Measurements from ENCODE around the gene ADAMTSL1.

Gene ADAMTSL1

DNA sequence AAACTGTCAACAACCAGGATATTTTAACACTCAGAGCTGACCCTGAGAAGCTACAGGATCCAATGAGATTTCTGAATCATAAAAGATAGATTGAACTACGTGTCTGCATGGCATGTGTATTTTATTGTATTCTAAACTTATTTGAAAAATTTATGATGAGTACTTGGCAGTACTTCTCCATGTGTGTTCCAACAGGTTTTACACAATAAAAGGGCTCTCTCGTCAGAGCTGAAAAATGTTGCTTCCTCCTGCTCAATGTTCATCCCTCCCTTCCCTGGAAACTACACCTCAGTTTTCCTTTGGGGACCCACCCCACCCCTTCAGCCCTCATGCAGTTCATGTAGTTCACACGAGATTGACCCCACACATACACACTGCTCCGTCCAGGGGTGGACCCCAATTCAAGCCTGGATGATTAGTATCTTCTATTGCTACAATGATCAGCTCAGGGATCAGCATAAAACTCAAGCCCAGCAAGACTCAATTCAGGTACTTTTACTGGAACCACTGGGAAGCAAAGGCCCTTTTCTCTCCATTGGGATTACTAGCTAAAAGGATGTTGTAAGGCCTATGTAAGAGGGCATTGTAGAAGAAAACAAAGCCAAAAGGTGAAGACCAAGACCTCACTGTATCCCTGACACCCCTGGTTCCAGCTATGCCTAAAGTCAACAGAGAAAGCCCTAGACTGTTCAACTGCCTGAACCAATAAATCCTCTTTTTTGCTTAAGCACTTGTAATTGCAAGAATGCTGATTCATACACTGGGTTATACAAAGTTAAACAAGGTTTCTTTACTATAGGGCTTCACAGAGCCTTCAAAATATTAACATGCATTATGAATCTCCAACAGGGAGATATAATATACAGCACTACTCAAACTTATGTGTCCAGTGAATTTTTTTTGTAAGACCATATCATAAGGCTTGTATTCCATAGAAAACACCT lies 446.5 kb downstream of the ADAMTSL1 start:
- in situ Hi-C loops (cut with MboI; ENCODE audit: low pct_unique_long_range_greater_than_20kb, low sequenced_read_pairs, unreplicated experiment) = no loop called here
- no peak for DNase-seq (ENCODE audit: low spot score)

DNA sequence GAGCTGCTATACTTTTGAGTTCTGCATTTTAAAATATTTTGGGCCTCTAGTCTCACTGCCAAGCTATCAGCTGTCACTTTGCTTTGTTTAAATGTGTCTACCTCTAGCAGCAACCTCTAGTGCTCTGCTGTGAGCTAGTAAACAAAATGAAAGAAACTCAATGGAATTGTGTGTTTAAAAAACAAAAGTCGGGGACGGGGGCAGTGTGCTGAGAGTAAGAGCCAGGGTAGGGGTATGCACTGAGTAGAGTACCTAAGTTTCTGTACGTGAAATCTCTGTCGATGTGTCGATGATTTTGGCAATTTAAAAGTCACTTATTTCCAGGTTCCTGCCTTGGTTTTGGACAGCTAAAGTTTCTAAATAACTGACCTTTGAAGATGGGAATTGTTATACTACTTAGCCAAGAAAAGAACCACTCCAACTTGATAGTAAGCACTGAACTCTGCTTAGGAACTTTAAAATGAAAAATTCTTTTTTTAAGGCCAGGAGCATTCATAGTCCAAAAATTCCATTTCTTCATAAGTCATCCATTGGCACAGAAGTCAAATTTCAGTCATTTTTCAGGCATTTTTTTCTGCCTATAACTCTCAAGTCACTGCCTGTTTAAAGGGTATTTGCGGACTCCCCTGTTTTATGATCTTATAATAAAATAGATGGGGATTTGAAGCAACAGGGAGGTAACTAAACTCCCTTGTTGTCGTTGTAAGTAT lies 447.6 kb downstream of the ADAMTSL1 start:
- in situ Hi-C loops (cut with MboI; ENCODE audit: low pct_unique_long_range_greater_than_20kb, low sequenced_read_pairs, unreplicated experiment) = no loop called here
- DNase-seq (ENCODE audit: low spot score) = no peak
- TF ChIP-seq, protein P1, sequence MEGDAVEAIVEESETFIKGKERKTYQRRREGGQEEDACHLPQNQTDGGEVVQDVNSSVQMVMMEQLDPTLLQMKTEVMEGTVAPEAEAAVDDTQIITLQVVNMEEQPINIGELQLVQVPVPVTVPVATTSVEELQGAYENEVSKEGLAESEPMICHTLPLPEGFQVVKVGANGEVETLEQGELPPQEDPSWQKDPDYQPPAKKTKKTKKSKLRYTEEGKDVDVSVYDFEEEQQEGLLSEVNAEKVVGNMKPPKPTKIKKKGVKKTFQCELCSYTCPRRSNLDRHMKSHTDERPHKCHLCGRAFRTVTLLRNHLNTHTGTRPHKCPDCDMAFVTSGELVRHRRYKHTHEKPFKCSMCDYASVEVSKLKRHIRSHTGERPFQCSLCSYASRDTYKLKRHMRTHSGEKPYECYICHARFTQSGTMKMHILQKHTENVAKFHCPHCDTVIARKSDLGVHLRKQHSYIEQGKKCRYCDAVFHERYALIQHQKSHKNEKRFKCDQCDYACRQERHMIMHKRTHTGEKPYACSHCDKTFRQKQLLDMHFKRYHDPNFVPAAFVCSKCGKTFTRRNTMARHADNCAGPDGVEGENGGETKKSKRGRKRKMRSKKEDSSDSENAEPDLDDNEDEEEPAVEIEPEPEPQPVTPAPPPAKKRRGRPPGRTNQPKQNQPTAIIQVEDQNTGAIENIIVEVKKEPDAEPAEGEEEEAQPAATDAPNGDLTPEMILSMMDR (IDR thresholded peaks at IDR 0.05; ENCODE audit: extremely low read depth, insufficient read depth, missing control alignments) = no peak

More for the DNA sequence above, 446.5 kb downstream of the ADAMTSL1 start:
- TF ChIP-seq, protein P1 (IDR thresholded peaks at IDR 0.05; ENCODE audit: extremely low read depth, insufficient read depth, missing control alignments) = no peak

DNA sequence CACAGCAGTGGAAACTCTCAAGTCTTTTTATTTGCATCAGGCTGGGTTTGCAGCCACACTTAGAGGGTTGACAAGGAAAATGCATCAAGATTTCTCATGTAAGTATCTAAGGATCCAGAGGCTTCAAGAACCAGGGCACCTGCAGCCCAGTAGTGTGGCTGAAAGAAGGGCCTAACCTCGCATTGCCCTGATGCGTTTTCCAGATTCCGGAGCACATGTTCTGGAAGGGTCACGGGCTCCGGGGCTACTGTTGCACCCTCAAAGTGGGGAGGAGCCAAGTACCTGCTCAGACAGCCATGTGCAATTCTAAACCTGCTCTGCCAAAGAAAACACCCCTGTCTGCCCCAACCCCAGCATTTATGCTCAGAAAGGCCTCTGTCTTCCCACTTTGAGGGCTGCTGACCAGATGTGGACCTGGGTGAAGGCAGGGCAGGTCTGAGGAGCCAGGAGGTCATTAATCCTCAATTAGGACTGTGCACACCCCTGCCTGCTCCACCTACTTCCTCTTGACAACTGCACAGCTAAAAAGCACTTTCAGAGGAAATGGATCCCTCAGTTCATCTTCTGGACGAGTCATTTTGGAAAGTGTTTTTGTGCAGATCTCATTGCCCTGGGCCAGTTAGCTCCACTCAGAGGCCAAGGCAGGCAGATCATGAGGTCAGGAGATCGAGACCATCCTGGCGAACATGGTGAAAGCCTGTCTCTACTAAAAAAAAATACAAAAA lies 448.4 kb downstream of the ADAMTSL1 start:
- DNase-seq (ENCODE audit: low spot score) = no peak
- in situ Hi-C loops (cut with MboI; ENCODE audit: low pct_unique_long_range_greater_than_20kb, low sequenced_read_pairs, unreplicated experiment) = no loop called here

DNA sequence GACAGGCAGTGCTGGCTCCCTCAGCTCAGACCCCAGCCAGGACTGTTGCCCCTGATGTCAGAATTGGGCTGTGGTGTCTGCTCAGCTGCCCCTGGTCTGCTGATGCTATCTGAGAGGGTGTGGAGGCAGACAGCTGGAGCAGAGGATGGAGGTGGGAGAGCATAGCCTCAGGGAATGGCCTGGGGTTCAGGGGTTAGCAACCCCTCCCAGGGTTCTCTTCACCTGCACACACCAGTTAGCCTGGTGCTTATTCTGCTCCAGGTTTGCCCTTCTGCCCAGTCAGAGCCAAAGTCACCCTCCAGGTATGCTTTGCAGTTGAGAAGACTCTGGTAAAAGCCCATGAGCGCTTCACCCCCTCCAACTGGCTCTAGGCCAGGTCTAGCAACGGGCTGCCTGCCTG lies 449.2 kb downstream of the ADAMTSL1 start:
- in situ Hi-C loops (cut with MboI; ENCODE audit: low pct_unique_long_range_greater_than_20kb, low sequenced_read_pairs, unreplicated experiment) = no loop called here
- DNase-seq (ENCODE audit: low spot score) = no peak

More for the DNA sequence above, 448.4 kb downstream of the ADAMTSL1 start:
- TF ChIP-seq, protein P1 (IDR thresholded peaks at IDR 0.05; ENCODE audit: extremely low read depth, insufficient read depth, missing control alignments) = no peak

DNA sequence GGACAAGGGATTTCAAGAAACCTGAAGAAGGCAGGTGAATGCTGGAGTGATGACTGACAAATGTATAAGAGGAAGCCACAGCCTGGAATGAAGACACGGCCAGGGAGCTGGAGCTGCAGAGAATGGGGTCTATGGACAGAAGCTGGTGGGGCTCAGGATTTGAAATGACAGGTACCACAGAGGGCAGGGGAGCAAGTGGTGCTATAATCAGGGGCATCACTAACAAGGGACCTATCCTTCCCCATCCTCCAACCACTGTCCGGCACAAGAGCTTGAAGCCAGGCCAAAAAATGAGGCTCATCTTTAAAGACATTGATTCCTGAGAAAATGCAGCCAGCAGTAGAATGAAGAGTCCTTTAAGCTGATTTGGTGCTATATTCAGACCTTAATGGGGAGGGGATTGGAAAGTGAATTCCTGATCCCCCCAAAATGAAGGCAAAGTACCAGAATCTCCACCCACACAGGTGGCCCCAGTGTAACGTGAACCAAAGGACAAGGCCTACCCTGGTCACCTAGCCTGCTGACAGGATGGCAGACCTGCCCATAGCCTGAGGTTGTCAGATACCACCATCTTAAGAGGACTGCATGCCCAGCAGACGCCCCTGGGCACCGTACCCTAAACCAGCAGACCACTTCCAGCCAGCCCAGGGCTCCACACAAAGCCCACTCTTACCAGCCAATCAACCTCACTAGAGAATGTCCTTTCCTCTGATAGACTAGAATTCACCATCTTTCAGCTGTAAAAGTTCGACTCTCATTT lies 449.9 kb downstream of the ADAMTSL1 start:
- no peak for DNase-seq (ENCODE audit: low spot score)
- TF ChIP-seq, protein P1 (IDR thresholded peaks at IDR 0.05; ENCODE audit: extremely low read depth, insufficient read depth, missing control alignments) = no peak
- in situ Hi-C loops (cut with MboI; ENCODE audit: low pct_unique_long_range_greater_than_20kb, low sequenced_read_pairs, unreplicated experiment) = no loop called here

More for the DNA sequence above, 449.2 kb downstream of the ADAMTSL1 start:
- TF ChIP-seq, protein P1 (IDR thresholded peaks at IDR 0.05; ENCODE audit: extremely low read depth, insufficient read depth, missing control alignments) = no peak
